ENCODE data around the gene MTHFD2L. TPM values are rescaled to one million over a fixed set of nuclear protein-coding genes. Genes with fewer than 3 reads are reported as not detected.

The MTHFD2L gene
- total RNA-seq, 4 donors from 2014 or later: 13.1 to 22.9 (median 15.3) TPM

GRCh38 chr4:74217365-74217764 lies 59.4 kb downstream of the MTHFD2L start:
- WGBS: 71% methylated on average over 3 of the region's 3 CpGs
- H3K27ac ChIP-seq: no peak overlapping the region

GRCh38 chr4:74218201-74218600 lies 60.3 kb downstream of the MTHFD2L start:
- WGBS: 74% methylated on average over 4 of the region's 4 CpGs
- Histone ChIP-seq H3K4me1 (peaks cover 6% of the 10 kb centered on the region), H3K36me3 (no peaks in the 10 kb centered on the region), H3K27ac (no peak overlapping the region), H3K9me3 (no peaks in the 10 kb centered on the region), H3K4me3 (no peak overlapping the region), H3K27me3 (no peaks in the 10 kb centered on the region)
- no peak for DNase-seq (ENCODE audit: low spot score in 2 of 2)
- TF ChIP-seq POLR2A (IDR thresholded peaks at IDR 0.05) (no peak), POLR2AphosphoS5 (IDR thresholded peaks at IDR 0.05) (no peak), EP300 (IDR thresholded peaks at IDR 0.05) (no peak)

More at GRCh38 chr4:74217365-74217764, 59.4 kb downstream of the MTHFD2L start:
- Histone ChIP-seq H3K4me3 (no peak overlapping the region), H3K27me3 (no peaks in the 10 kb centered on the region), H3K9me3 (no peaks in the 10 kb centered on the region), H3K36me3 (no peaks in the 10 kb centered on the region), H3K4me1 (peaks cover 6% of the 10 kb centered on the region)
- TF ChIP-seq EP300 (IDR thresholded peaks at IDR 0.05) (no peak), CTCF (IDR thresholded peaks at IDR 0.05) (no peak)
- no peak for DNase-seq (ENCODE audit: low spot score in 2 of 2)

DNA sequence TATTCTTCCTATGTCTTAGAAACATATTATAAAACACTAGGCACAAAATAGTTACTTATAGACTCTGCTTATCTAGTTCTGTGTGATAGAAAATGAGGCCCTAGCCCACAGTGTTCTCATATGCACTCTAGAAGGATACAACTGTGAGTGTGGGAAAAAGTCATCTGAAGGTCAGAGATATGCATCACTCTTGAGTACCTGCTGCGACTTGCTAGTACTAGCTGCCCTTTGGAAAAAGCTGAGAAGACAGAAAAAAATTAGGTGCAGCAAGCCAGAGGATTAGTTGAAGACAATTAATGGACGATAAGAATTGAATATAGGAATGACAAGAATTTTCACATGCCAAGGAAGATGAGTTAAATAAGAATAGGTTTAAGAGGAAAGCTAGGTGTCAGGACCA lies 61.3 kb downstream of the MTHFD2L start:
- WGBS: 42% methylated on average over 2 of the region's 2 CpGs
- Histone ChIP-seq H3K4me1 (peaks cover 6% of the 10 kb centered on the region), H3K9me3 (no peaks in the 10 kb centered on the region), H3K4me3 (no peak overlapping the region), H3K27me3 (no peaks in the 10 kb centered on the region), H3K36me3 (no peaks in the 10 kb centered on the region), H3K27ac (no peak overlapping the region)
- TF ChIP-seq EP300 (IDR thresholded peaks at IDR 0.05) (no peak), POLR2AphosphoS5 (IDR thresholded peaks at IDR 0.05) (no peak), POLR2A (IDR thresholded peaks at IDR 0.05) (no peak)
- DNase-seq (ENCODE audit: low spot score in 2 of 2): no peak

DNA sequence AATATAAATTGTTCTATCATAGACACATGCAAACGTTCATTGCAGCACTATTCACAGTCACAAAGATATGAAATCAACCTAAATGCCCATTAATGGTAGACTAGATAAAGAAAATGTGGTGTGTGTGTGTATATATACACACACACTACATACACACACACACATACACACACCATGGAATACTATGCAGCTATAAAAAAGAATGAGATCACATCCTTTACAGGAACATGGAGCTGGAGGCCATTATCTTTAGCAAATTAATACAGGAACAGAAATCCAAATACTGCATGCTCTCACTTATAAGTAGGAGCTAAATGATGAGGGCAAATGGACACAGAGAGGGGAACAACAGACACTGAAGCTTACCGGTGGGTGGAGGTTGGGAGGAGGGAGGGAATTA lies 65.2 kb downstream of the MTHFD2L start:
- no peaks in the 10 kb centered on the region for H3K36me3 ChIP-seq
- no peak for DNase-seq (ENCODE audit: low spot score in 2 of 2)
- TF ChIP-seq POLR2AphosphoS5 (IDR thresholded peaks at IDR 0.05): no peak
- TF ChIP-seq EP300 (IDR thresholded peaks at IDR 0.05): no peak
- no peak for TF ChIP-seq POLR2A (IDR thresholded peaks at IDR 0.05)
- TF ChIP-seq CTCF (IDR thresholded peaks at IDR 0.05): no peak
- H3K27me3 ChIP-seq: no peaks in the 10 kb centered on the region
- H3K4me1 ChIP-seq: peaks cover 6% of the 10 kb centered on the region
- 89% methylated on average over 2 of the region's 2 CpGs for WGBS
- H3K27ac ChIP-seq: no peak overlapping the region
- H3K4me3 ChIP-seq: no peak overlapping the region
- no peaks in the 10 kb centered on the region for H3K9me3 ChIP-seq

- H3K4me1 ChIP-seq: peaks cover 6% of the 10 kb centered on the region
- no peak for DNase-seq (ENCODE audit: low spot score in 2 of 2)
- no peaks in the 10 kb centered on the region for H3K9me3 ChIP-seq
- H3K4me3 ChIP-seq: no peak overlapping the region
- WGBS: 92% methylated on average over 1 of the region's 1 CpG
- H3K27me3 ChIP-seq: no peaks in the 10 kb centered on the region
- H3K36me3 ChIP-seq: no peaks in the 10 kb centered on the region
- TF ChIP-seq CTCF (IDR thresholded peaks at IDR 0.05): no peak
- TF ChIP-seq POLR2AphosphoS5 (IDR thresholded peaks at IDR 0.05): no peak
- TF ChIP-seq POLR2A (IDR thresholded peaks at IDR 0.05): no peak
- TF ChIP-seq EP300 (IDR thresholded peaks at IDR 0.05): no peak
- no peak overlapping the region for H3K27ac ChIP-seq
These were observed 65.9 kb downstream of the MTHFD2L start for GRCh38 chr4:74223801-74224200.

DNA sequence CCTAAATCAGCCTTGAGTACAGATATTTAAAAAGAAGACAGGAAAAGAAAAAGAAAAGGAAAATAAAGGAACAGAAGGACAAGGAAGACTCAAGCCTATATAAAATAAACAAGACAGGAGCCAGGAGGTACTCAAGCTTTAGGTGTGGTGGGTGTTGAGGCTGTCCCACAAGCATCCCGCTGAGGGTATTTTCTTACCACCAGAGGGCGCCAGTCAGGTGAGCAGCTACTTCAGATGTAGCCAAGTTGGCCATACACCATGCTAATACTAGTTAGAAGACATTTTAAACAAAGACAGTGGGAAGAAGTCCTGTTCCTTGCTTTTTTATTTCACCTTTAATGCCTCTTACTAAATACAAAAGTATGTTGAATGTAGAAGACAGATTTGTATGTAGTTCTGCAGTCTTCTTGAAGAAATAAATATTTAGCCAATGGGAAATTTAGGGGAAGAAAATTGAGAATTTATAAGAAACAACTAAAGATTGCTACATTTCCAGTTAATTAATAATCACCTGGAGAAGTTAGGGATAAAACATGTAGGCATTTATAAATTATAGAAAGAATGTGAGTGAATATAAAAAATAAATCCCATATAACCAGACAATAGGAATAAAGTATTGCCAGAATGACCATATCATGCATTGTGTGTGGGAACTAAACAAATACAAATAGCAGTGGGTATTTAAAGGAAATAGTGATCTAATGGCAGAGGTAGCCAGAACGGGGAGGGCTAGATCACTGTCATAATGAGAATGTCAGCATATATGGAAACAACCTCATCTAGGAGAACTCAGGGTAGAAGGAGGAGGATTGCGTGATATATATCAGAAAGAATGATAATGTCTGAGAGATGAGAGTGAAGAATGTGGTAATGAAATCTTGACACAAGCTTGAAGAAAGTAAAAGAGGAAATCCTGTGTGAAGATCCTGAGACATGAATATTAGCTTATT lies 71.0 kb downstream of the MTHFD2L start:
- Histone ChIP-seq H3K9me3 (no peaks in the 10 kb centered on the region), H3K27me3 (no peaks in the 10 kb centered on the region), H3K4me1 (no peaks in the 10 kb centered on the region), H3K27ac (no peak overlapping the region), H3K4me3 (no peak overlapping the region), H3K36me3 (no peaks in the 10 kb centered on the region)
- WGBS: 42% methylated on average over 4 of the region's 4 CpGs
- no peak for DNase-seq (ENCODE audit: low spot score in 2 of 2)
- TF ChIP-seq CTCF (IDR thresholded peaks at IDR 0.05) (peak; percentile 64 to 74), POLR2AphosphoS5 (IDR thresholded peaks at IDR 0.05) (no peak)
